HG03354 (cell line): Measurements from ENCODE around the gene STC2.
"Not testable (repeated sequence)": the region's sequence is repeated elsewhere in the genome, so short reads cannot be mapped to it uniquely, and the experiment has no call there.

Source experiments
- ATAC-seq: cut with Tn5 transposase; IDR thresholded peaks from one replicate; pipeline ENCODE4 v1.9.1; 2021; ENCODE audit warnings: mild to moderate bottlenecking; ENCODE audit not compliant: unreplicated experiment, poor library complexity, severe bottlenecking

STC2 gene, protein sequence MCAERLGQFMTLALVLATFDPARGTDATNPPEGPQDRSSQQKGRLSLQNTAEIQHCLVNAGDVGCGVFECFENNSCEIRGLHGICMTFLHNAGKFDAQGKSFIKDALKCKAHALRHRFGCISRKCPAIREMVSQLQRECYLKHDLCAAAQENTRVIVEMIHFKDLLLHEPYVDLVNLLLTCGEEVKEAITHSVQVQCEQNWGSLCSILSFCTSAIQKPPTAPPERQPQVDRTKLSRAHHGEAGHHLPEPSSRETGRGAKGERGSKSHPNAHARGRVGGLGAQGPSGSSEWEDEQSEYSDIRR

DNA sequence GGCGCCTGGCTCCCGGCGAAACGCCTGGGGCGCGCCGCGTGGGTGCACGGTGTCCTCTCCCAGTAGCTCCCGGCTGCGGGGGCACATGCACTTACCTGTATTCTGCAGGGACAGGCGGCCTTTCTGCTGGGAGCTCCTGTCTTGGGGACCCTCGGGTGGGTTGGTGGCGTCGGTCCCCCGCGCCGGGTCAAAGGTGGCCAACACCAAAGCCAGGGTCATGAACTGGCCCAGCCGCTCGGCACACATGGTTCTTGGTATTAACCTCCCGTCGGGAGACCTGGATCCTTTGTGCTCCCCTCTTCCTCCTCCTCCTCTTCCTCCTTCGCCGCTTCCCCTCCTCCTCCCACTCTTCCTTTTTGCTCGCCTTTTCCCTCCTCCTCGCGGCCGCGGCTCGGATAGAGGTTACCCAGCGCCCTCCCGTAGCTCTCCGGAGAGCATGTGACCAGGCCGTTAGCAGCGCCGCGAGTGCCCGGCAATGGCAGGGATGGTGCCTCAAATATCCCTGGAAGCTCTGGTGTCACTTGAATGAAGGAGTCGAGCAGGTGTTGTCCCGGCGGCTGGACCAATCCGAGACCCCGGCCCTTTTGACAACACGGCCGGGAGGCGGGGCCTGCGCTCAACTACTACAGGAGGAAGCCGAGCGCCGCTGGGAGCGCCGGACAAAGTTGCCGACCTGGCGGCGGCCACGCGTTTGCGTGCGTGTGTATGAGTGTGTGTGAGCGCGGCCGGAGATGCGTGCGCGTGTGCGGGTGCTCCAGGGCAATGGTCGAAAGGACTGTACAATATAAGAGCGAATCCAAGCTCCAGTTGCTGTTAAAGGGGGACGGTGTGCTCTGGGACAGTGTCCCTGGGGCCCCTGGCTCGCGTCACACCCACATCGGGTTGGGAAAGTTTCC lies at the start of gene STC2:
TSS of gene STC2 (minus strand) at position 467 of the 896 bp plus-strand sequence. CDS start at position 246, 221 bp downstream.
- peak; percentile 46 for ATAC-seq

DNA sequence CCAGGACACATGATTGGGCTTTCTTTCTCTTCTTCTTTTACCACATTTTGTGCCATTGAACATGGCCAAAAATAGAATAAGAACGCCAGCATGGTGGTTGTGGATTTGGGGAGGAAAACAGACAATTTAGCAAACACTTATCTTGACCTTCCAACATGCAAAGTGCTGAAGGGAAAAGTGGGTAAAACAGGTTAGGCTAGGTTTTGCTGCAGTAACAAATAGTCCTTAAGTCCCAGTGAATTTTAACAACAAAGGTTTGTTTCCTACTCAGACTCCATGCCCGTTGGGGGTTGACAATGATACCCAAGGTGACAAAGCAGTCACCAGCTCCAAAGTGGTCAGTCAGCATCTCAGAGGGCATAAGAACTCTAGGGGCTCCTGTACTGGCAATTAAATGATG lies 43.2 kb upstream of the STC2 start:
- no peak for ATAC-seq

DNA sequence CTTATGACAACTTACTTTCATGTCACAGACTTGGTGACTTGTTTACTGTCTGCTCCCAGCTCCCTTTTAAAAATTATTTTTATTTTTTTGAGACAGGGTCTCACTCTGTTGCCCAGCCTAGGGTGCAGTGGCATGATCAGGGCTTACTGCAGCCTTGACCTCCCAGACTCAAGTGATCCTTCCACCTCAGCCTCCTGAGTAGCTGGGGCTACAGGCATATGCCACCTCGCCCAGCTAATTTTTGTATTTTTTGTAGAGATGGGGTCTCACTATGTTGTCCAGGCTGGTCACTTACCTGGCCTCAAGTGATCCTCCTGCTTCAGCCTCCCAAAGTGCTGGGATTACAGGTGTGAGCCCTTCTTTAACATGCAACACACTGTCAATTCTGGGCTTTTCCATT lies 35.2 kb upstream of the STC2 start:
- not testable (repeated sequence) for ATAC-seq

DNA sequence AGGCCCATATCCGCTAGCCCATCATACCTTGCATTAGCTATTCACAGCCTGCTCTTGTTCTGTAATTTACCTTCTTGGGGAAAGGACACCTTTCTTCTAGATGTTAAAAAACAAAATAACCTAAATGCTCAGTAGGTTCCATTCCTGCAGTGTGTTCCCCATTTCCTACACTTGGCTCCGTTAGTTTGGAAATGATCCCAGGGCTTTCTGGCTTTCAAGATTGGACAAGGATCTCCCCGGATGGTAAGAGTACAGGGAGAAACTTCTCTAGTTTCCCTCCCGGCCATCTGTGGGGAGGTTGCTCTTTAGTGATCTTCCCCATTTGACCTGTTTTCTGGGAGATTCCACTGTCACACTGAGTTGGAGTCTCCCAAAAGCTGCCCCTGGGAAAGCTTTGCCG lies 27.3 kb upstream of the STC2 start:
- ATAC-seq: no peak

DNA sequence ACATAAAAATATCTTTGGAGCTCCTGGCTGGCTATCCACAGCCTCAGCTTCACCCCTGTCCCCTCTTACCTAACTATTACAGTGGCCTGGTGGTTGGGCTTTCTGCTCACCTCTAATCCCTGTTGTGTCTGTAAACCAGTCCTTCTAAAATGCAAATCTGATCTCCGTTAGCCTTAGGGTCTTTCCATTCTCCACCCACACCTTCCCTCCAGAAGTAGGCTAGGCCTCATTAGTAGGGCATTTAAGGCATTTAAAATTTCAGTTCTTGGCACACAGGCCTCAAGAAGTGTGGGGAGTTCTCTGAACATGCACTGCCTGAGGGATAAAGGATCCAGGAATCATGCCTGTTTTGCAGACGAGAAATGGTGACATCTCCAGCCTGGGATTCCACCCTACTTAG lies 26.4 kb upstream of the STC2 start:
- ATAC-seq: no peak

DNA sequence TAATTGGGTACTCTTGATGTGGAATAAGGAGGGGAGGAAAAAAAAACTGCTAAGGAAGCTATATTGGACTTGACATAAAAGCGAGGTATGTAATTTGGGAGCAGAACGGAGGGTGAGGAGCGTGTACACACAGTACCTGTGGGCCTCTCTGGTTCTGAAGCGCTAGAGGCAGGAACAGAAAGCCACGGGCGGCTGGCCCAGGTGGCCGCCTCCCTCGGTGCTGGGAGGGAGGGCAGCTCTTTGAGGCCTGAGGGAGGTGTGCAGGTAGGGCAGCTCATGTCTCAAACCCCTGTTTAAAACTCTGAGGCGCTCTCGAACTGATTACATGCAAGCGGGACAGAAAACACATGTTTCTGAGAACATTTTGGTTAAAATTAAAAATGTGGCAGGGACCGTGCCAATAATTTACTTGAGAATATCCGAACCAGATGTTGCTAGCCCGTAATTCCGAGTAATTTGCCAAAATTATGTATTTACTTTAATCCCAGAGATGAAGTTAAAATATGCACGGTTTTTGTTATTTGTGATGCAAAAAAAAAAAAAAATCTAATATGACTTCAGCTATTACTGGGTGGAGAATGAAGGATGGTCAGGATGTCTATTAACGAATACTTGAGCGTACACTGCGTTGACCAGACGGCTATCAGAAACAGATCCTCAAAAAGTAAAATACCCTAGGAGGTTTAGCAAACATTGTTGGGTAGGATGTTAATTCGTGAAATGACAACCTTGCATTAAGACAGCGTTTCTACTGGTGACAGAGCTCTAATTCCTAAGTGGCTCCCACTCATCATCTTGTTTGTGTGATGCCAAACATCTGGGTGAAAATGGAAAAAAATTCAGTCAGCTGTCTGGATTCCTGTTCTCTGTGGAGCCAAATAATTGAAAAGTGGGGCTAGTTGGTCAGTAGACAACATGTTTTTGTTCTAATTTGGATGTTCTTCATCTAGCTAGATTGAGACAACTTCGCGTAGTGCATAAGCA lies 24.4 kb upstream of the STC2 start:
- no peak for ATAC-seq

DNA sequence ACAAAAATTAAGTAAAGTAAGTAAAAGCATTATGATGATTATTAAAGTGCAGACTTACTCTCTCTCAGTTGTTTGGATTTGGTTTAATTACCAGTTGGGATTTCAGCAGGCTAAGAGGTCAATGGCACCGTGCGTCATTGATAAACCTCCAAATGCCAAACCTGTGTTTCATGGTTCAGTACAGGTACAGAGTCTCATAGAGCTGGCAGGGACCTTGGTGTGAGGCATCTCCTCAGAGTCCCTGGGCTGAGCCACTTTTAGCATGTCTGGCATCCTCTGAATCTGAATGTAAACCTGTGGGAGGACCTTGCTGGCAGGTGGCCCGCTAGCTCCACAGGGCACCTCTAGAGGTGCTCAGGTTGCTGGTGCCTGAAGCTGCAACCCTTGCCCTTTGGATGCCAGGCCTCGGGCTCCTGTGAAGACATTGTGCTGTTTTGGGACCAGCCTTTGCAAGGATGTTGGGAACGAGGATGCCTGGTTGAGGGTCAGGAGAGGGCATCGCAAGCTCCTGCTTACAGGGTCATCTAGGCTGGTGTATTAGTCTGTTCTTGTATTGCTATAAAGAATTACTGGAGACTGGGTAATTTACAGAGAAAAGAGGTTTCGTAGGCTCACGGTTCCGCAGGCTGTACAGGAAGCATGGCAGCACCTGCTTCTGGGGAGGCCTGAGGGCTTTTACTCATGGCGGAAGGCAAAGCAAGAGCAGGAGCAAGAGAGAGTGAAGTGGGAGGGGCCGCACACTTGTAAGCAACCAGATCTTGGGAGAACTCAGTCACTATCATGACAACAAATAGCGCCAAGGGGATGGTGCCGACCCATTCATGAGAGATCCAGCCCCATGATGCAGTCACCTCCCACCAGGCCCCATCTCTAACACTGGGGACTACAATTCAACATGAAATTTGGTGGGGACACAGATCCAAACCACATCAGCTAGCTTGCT lies 14.9 kb upstream of the STC2 start:
- no peak for ATAC-seq

DNA sequence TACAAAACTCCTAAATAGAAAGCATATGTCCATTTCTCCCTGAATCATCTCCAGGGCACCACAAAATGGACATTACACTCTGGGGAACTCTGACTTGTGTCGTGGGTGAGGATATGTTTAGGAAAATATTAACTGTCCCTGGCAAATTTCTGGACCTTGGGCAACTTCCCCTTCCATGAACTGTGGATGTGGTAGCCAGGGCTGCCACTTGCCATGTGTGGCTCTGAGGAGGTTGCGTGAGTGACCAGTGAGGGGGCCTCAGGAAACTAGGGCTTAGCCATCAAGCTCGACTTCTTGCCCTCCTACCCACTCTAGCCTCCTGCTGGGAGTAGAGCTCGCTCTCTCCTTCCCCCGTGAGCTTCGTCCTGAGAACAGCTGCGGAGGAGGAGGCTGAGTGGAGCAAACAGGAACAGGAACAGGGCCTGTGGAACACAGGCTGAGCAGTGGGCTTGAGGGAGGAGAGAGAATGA lies 13.8 kb upstream of the STC2 start:
- no peak for ATAC-seq

DNA sequence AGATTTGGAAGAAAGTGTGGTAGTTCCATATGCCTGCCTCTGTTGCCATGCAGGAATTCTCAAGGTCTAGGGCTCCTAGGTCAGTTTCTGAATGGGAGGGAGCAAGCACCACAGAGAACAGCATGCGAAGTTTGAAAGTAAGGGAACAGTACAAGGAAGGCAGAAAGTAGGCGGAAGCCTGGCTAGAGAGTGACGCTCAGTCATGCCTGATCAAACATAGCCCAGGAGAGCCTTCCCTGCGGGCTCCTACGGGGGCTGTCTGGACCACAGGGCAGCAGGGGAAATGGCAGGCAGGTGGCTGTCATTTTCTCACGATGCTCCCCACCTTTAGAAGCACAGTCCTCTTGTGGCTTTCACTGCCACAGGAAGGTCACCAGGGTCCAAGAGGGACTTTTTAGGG lies 12.8 kb upstream of the STC2 start:
- no peak for ATAC-seq

DNA sequence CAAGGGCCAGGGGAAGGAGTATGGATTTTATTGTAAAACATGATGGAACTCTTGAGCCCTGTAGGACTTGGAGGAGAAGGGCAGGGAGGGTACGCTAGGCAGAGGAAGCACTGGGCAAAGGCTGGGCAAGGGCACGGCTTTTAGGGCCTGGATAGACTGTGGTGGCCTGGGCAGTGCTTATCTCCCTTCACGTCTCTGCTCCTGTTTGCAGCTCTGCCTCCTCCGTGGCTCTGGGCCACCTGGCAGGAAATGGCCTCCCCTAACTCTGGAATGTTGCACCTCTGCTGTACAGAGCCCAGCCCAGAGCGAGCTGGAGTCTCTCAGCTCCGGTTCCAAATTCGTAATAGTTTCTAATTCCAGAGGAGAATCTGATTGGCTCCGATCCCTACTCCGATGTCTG lies 12.2 kb upstream of the STC2 start:
- ATAC-seq: no peak

DNA sequence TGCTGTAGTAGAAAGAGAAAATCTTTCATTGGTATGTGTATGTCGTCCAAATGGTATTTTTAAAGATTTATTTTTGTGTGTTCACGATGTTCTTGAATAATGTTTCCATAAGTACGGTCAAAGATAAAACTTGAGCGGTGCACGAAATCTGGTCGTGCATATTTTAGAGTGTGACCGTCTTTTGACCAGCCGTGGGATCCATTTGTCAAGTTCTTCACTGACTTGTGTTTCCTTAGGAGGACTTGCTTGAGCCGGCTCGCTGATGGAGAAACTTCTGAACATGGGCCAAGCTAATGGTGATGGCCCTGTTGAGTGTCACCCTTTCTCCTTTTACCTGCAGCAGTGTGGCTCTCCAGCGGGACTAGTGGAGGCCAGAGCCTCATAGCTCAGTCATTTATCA lies 11.1 kb upstream of the STC2 start:
- no peak for ATAC-seq

DNA sequence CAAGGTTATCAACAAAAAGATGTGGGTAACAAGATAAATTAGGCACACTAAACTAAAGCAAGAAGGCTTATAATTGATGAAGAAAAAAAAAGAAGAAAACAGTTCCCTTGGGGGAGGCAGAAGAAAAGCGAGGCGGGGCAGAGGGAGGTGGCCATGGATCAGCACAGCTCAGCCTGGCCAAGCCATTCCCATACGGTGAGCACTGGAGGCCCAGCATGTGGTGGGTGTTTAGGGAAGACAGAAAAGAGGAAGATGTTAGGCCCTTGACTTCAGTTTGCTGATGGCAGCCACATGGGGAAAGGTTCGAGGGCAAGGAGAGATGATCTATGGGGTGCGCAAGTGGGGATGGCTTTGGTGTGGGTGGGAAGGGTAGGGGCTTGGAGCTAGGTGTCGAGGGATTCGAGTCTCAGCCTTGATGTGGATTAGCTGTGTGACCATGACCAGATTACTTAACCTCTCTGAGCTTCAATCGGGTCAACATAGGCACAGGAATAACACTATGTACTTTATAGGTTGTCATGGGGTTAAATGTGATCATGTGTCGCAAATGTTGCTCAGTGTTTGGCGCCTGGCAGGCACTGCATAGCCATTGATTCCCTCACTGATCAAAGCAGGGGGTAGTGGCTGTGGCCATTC lies 10.3 kb upstream of the STC2 start:
- no peak for ATAC-seq

DNA sequence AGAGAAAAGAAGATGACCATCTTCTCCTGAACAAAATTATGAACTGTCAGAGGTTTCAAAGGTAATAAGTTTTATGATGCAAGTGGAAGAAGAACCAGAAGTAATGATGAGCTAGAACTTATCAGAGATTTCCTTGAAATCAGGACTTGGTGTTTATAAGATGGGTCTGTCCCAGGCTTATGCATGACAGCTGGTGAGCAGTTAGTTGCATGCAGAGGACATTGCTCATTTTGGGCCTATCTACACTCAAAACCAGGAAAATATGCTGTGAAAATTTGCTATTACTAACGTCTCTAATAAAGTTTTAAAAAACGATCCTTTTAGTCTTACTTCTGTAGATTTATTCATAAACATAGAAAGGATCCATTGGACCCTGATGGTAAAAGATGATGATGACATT lies 6.6 kb upstream of the STC2 start:
- no peak for ATAC-seq

DNA sequence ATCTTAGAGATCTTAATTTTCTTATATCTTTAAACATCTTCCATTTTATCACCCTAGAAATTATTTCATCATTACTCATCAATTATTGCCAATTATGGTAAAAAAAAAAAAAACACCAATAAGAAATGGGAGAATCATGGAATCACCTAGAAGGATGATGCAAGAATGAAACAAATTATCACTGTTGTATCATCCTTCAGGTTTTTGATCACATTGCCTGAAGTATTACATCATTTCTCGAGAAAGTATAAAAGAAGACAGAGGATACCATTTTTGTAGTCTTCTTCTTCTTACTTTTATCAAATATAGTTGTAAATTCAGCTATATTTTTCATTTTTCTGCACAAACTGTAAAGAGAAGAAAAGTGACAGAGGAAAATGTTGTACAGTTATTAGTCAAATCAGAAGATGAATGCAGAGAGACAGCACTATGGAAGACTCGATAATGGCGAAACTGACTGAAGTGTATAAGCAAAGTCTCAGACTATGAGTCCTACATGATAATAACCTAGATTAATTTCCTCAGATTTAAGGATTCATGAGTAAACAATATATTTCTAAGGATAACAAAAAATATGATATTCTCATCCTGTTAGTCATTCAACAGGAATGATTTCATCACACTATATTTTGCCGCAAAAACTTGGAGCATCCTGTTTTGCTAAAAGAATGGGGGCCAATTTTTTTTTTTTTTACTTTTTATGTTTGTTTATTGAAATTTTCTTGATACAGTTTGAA lies 5.9 kb upstream of the STC2 start:
- ATAC-seq: no peak

DNA sequence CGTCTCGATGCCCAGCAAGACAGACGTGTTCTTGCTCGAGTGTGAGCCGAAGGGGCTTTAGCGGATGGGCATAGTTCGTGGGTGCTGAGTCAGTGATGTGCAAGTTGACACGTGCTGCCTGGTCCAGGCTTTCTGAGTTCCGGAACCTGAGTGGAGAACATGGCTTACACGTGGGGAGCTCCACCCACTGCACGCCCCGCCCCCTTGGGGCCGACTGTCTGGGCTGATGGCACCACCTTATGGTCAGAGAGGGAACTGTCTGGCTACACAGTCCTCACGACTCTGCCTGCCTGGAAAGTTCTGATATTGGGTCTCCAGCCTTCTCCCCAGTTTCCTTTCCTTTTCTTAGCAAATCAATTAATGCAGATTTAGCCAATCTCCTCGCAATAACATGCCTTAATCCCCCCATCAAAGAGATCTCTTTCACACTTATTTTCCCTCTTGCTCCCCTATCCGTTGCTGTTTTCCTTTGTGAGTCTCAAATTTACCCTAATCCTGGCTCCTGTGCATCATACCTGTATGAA lies 3.8 kb upstream of the STC2 start:
- peak; percentile 73 for ATAC-seq

DNA sequence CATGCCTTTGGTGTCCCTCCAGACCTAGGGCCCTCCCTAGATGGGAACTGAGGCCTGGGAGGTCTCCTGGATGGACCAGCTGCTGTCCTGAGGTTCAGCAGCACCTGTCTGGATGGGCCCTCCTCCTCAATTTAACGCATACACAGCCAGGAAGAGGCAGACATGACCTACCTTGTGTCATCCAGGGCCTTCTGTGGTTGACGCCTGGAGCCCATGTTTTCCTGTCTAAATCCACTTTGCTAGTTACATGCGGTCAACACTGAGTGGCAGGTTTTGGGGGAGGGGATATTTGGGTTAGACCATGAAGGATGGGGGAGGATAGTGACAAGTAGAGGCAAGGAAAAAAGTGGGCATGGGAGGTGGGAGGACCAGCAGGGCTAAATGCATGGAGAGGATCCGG lies 3.1 kb upstream of the STC2 start:
- no peak for ATAC-seq

DNA sequence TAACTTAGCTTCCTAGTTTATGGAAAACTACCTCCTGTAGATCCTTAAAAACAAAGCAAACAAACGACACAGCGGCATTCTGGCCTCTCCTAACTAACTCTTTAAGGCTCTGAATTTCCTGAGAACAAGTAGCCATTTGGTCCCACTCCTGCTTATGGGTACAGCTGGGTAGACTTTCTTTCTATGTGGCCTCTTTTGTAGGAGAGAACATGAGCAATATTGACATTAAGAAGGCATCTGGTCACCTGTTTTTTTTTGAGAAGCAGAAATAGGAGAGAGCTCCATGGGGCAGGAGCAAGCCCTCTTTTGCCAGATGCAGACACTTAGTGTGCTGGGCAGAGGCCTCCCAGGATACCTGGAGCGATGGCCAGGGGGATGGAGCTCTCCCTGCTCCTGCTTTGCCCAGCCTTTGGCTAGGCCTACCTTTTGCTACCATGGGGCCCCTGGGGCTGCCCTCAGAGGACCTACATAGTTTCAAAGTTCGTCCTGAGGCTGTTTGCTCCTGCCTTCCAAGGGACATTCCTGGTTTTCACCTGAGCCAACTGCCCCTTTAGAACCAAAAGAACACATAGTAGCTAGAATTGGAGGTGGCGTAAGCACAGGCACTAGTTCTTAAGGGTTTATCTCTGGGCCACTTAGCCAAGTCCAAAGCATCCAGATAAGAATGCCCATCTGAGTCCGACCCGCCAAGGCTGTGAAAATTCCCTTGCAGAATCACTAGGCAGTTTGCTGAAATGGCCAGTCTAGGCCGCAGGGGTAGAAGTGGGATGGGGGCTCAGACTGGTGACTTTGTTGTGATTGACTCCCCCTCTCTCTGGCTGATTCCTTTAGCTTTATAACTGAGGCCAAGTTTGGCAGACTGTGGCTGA lies 2.4 kb upstream of the STC2 start:
- no peak for ATAC-seq
